HG03521 (cell line): ENCODE data around the gene RTF1.

Experiments
- ATAC-seq: cut with Tn5 transposase; IDR thresholded peaks from one replicate; pipeline ENCODE4 v1.9.1; 2021; ENCODE audit warnings: mild to moderate bottlenecking, moderate library complexity; ENCODE audit not compliant: unreplicated experiment

RTF1 gene

DNA sequence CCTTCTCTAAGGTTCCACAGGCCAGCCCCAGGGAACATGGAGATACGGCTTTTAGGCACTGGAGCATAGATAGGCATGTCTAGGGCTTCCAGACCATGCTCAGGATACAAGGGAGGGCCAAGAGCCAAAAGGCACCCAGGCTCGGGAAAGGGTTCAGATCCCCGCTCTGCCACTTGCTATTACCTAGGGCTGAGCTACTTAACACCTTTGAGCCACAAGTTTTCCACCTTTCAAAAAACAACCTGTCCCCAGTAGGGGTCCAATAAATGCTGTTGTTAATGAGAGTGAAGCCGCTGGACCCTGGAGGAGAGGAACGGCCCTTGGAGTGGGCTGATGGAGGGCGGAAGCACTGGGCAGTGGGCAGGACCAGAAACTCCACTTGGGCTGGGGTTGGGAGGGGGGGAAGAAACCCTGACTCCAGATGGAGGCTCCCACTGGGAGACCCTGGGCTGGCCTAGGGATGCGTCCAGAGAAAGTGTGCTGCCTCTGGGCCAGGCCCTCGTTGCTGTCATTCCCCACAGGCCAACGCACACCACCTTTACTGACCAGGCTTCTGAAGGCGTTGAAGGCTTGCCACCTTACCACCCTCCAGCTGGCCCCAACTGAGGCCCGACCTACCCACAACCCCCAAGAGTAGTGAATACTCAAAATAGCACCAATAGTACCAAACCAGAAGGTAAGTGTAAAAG is 68.2 kb downstream of the RTF1 start:
- no peak for ATAC-seq

GRCh38 chr15:41486286-41486685 is 69.4 kb downstream of the RTF1 start:
- ATAC-seq, result no peak

DNA sequence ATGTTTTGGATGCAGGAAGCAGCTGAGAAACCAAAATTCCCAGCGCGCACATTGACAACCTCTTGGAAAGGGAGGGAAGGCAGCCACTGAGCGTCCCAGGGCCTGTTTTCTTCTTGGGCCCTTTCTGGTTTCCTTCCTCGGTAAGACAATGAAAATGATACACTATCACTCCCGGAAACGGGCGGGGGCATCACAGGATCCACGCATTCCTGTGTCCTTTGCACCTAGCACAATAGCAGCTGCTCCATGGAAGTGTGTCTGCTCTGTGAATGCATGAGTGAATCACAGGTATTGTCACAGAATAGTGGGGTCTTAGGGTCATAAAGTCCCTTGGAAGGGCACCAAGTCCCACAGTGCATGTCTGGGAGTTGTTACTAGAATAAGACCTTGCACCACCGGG is 70.5 kb downstream of the RTF1 start:
- no peak for ATAC-seq

DNA sequence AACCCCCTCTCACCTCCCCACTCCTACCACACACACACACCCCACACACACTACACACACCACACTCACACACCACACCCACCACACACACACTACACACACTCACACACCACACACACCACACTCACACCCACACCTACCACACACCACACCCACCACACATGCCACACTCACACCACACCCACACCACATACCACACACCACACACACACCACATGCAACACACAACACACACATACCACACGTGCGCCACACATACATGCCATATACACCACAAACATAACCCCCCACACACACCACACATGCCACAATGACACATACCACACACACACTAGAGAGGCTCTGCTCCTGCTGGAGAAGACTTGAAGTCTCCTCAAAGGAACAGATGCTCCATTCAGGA is 70.9 kb downstream of the RTF1 start:
- no peak for ATAC-seq

DNA sequence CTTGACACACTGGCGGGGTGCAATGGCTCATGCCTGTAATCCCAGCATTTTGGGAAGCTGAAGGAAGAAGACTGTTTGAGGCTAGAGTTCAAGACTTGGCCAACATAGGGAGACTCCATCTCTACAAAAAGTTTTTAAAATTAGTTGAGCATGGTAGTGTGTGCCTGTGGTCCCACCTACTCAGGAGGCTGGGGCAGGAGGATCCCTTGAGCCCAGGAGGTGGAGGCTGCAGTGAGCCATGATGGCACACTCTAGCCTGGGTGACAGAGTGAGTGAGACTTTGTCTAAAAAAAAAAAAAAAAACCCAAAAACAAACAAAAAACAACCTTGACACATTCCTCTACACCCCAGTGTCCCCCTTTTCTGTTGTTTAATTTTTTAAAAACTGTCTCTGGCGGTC is 72.7 kb downstream of the RTF1 start:
- ATAC-seq, result no peak

GRCh38 chr15:41490355-41490754 is 73.5 kb downstream of the RTF1 start:
- ATAC-seq, result no peak

DNA sequence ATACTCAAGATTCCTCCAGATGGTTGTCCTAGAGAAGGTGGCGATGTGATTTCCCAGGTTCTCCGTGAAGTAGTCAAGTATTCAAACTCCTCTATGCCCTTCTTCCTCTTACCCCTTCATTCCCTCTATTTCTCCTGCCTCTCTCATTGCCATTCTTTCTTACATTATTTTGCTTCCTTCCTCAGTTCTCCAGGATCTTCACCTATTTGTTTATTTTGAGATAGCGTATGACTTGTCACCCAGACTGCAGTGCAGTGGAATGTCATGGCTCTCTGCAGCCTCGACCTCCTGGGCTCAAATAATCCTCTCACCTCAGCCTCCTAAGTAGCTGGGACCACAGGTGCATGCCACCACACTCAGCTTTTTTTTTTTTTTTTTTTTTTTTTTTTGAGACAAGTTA is 75.0 kb downstream of the RTF1 start:
- ATAC-seq, result no peak

DNA sequence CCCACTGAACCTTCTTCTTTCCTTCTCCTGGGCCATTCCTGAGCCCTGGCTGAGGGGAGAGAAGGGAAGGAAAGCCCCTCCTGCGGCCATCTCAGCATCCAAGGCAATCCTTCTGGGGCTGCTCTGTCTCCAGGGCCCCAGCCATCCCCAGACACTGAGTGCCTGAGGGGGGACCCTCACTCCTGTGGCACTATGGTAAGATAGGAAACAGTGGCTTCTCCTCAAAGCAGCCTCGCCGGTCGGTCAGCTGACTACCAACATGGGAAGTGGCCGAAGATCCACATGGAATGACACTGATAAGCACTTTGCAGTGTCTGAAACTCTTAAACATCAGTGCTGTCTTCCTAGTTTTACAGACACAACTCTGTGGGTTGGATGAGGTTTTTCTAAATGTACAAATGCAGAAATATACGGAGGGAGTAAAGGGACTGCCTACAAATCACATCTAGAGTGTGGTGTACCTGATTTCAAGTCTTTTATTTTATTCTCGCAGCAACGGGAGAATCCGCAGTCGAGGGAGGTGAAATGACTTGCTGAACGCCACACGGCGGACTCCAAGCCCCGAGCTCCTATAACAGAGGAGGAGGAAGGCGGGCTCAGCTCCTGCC is 75.8 kb downstream of the RTF1 start:
- ATAC-seq, result no peak

- ATAC-seq, result peak; percentile 70
Measured at GRCh38 chr15:41493205-41493901, 76.5 kb downstream of the RTF1 start, which contains the start of gene ITPKA. TSS of gene ITPKA (plus strand) at chr15:41493874. CDS start at chr15:41493928, 54 bp downstream.

DNA sequence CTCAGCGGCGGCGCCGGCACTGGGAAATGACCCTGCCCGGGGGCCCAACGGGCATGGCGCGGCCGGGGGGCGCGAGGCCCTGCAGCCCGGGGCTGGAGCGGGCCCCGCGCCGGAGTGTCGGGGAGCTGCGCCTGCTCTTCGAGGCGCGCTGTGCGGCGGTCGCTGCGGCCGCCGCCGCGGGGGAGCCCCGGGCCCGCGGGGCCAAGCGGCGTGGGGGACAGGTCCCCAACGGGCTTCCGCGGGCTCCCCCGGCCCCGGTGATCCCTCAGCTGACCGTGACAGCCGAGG is 77.0 kb downstream of the RTF1 start:
- no peak for ATAC-seq

GRCh38 chr15:41494190-41494921 is 77.5 kb downstream of the RTF1 start:
- ATAC-seq, result peak; percentile 3

DNA sequence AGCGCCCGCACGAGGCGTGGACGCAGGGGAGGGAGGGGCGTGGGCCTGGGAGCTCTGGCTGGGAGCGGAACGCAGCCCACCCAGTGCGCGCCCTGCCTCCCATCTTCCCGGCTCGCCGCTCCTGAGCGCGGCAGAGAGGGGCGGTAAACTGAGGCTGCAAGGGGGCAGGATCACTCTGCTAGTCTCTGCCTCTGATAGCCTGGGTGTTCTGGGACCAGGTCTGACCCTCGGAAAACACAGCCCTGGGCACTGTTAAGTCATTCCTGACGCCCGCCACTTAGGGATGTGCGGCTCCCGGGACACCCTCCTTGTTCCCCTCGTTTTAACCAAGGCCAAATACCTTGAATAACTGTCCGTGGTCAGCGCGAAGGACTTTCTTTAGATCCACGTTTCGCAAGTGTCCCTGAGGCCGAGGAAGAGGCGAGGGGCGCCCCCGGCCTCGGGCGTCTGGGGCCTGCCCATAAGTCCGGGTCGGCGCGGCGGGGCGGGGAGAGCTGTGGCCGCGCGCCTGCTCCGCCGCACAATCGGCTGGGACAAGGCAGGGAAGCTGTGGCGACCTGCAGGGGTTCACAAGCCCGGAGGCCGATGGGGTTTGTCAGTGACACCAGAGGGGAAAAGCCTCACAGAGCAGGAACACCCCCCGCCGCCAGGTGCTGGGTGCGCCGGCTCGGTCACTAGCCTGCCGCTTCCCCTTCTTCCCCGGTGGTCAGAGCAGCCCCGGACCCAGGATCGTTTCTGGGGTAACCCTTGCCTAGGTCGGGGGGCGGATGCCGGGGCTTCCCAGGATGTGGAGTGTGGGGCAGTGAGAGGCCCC is 78.2 kb downstream of the RTF1 start:
- ATAC-seq, result no peak

DNA sequence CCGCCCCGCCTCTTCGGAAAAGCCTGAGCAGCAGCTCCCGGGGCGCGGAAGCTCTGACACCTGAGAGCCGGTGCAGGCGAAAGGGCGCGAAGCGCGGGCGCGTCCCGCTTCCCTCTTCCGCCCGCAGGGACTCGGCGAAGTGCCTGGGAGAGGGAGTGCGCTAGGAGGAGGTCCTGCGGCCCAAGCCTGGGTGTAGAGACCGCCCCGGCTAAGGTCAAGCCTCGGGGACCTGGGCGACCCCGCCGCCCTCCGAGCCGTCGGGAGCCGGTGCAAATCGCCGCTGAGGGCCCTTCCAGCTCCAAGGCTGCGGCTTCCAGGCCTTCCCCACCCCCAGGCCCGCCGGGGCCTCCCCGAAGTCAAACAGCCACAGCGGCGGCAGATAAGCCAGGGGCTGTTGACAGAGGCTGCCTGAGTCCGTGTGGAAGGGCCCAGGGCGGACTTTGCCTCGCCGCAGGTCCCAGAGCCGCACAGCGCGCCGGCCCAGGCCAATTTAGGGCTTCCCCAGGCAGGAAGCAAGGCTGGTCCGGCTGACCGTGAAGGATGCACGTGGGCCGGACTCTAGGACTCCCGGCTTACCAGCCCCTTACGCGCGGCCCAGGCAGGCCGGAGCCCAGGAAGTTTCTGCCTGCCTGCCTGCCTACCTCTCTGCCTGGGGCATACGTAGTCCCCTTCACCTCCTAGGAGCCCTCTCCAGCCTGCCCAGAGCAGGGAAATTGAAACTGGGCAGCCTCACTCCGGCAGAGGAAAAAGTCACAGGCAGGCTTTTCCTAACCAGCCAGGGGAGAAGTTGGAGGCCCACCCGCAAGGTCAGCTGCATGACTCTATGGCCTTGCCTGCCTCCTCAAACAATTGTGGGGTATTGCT is 79.1 kb downstream of the RTF1 start:
- no peak for ATAC-seq

DNA sequence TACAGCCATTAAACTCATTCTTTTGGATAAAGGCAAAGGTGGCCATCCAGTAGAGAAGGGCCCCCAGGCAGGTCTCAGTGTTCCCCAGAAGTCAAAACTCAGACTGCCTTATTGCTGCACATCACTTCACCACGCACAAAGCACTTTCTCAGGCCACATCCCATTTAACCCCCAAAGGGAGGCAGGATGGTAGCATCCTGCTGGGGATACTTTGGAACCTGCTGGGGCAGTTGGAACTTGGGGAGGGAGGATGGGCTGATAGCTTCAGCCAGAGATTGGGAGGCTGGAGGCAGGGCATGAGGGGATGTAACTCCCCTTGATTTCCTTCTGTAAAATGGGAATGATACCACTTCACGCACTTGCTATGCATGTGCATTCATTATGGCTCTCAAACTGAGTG is 81.8 kb downstream of the RTF1 start:
- ATAC-seq, result no peak

DNA sequence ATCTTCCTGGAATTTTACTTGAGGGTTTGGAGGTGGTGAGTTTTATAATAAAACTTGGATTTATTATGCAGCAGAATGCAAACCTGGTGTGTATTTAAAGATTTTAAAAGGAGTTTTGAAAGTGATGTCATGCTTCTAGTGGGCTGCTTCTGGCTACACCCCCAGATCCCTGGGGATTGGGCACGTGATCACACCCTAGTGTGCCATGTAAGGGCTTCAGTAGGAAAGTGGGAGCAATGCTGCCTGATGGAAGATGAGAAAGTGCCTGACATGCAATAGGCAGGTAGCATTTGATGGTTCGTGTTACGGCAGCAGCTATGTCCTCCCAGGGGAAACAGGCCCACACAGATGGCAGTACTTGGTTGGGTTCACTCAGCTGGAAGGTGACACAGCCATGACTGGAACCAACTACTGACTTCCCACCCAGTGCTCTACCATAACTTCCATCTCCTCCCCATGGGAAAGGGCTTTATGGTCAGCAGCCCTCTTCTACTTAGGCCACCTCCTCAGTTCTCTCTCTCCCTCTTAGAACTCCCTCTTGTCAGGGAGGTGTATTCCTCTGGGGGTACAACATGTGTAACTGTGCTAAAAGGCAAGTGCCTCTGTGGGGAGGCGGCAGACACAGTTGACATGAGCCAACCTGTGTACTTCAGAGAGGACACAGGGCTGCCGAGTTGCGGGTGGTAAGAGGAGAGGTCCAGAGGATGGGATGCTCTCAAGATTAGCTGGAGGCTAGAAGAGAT is 82.4 kb downstream of the RTF1 start:
- no peak for ATAC-seq

- ATAC-seq, result no peak
Measured at GRCh38 chr15:41501191-41501917, 84.5 kb downstream of the RTF1 start.

DNA sequence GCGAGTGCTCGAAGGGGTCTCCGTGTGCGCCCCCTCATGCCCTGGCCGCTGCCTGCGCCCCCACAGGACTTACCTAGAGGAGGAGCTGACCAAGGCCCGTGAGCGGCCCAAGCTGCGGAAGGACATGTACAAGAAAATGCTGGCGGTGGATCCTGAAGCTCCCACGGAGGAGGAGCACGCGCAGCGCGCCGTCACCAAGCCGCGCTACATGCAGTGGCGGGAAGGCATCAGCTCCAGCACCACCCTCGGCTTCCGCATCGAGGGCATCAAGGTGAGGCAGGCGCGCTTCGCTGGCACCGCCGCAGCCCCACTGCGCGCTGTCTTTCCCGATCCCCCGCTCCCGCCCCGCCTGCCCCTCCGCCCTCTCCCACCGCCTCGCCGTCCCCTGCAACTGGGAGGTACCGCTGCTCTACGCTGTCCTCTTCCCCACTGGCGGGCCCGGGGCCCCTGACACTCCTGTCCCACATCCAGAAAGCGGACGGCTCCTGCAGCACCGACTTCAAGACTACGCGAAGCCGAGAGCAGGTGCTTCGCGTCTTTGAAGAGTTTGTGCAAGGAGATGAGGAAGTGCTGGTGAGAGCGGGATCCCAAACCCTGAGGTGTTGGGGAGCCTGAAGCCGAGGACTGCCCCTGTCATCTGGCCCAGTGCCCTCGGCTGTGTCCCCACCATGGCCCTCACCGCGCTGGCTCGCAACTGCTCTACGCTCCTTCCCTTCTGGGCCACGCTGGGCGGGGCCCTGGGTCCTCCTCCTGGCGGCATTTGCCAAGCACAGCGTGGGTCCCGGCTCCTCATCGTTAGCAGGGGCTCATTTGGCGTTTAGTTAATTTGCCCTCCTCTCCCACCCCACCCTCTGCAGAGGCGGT is 85.3 kb downstream of the RTF1 start:
- ATAC-seq, result no peak
